ENCODE data around the gene DERA. TPM values are rescaled to one million over a fixed set of nuclear protein-coding genes. Genes with fewer than 3 reads are reported as not detected.
"Not testable (repeated sequence)": the region's sequence is repeated elsewhere in the genome, so short reads cannot be mapped to it uniquely, and the experiment has no call there.

DERA gene
- total RNA-seq, 1 donor from 2014 or later: 76.4 TPM

DNA sequence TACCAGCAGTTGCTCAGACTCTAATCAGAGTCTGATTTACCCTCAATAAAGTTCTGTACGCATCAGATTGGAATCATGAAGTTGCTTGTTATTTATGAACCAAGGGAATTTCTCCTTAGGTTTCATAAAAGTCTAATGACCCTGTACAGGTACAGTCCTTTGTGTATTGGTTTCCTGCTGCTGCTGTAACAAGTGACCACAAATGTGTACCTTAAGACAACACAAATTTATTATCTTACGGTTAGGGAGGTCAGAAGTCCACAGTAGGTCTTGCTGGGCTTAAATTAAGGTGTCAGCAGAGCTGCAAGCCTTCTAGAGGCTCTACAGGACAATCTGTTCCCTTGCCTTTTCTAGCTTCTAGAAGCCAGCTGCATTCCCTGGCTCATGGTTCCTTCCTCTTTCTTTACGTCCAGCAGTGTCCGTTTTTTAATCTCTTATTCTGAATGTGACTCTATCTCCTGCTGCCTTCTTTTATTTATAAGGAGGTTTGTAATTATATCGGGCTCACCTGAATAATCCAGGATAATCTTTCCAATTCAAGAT is 6.7 kb upstream of the DERA start:
- DNase-seq (ENCODE audit: low read depth, low spot score): no peak

GRCh38 chr12:15910468-15910863 is 666 bp upstream of the DERA start:
- DNase-seq (ENCODE audit: low read depth, low spot score): no peak

DNA sequence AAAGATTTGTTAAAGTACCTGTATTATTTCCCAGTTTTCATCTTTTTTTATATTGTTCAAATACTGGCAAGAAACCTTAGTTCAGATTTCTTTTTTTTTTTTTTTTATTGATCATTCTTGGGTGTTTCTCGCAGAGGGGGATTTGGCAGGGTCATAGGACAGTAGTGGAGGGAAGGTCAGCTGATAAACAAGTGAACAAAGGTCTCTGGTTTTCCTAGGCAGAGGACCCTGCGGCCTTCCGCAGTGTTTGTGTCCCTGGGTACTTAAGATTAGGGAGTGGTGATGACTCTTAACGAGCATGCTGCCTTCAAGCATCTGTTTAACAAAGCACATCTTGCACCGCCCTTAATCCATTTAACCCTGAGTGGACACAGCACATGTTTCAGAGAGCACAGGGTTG is 799 bp downstream of the DERA start:
- not testable (repeated sequence) for DNase-seq (ENCODE audit: low read depth, low spot score)

DNA sequence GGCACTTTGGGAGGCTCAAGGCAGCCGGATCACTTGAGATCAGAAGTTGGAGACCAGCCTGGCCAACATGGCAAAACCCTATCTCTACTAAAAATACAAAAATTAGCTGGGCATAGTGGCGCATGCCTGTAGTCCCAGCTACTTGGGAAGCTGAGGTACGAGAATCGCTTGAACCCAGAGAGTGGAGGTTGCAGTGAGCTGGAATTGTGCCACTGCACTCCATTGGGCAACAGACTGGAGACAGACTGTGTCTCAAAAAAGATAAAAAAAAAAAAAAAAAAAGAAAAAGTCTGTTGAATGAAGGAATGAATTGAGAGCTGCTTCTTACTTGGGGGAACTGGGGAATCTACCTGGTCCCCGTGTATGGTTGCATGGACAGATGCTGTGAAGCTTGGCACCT is 3.0 kb downstream of the DERA start:
- DNase-seq (ENCODE audit: low read depth, low spot score): not testable (repeated sequence)

DNA sequence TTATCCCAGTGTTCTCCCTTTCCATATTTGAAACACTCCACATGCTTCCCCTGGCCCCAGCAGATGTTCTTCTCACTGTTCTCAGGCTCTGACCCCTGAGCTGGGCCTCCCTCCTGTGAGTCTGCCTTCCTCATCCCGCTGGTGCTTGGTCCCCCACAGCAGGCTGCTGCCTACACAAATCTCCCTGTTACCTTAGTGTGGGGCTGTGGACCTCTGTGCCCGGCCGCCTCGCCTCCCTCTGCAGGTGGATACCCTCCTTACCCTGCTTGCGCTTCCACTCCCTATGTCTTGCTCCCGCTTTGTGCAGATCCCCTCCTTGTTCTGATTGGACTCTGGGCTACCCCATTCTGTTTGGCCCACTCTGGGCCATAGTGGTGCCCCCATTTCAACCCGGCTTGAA is 6.9 kb downstream of the DERA start:
- no peak for DNase-seq (ENCODE audit: low read depth, low spot score)

DNA sequence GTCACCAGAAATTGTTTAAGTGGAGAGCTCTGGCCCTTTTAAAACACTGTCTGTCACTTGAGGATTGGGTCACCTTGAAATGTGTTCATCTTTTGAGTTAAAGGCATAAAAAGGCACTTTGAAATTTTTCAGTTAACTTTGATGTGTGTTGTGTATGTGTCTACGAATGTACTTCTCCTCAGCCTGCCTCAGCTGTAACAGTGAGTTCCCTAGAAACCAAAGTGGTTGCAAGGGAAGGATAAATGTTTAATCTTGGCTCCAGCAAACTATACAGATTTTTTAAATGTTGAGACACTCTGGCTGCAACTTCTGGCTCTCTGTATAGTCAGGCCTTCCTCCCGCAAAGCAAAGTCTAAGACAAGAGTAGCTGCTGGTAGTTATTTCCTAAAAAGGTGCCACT is 8.3 kb downstream of the DERA start:
- DNase-seq (ENCODE audit: low read depth, low spot score): no peak

DNA sequence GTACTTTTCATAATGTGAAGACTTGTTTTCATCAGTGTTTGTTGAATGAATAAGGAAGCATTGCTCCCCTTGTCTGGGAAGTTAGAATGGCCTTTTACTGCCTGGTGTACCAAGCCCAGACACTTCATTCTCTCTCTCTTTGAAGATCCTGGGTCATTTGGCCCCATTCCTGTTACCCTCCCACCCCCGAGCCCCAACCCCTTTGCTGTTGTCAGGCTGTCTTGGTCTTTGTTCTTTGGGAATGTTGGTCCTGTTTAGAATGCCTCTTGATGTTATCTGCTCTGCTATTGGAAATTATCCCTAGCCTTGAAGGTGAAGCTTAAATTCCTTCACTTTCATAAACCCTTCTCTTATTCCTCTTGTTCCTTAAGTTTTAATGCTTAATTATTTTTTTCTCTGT is 13.8 kb downstream of the DERA start:
- no peak for DNase-seq (ENCODE audit: low read depth, low spot score)

DNA sequence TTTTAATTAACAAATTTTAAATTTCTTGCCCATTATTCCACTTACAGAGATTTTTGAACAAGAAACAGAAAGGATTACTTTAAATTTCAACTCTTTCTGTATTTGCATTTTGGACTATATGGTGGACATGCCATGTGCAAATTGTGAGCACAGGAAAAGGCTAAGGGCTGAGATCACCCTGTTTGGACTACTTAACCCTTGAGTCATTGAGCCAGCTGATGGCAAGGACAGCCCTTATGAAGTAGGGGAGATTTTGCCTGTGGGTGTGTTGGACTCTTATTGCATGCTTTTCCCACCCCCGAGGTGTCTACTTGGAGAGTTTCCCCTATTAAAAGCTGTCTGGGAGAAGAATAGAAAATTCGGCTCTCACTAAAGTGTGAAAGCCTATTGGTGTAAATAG is 17.2 kb downstream of the DERA start:
- DNase-seq (ENCODE audit: low read depth, low spot score): peak; percentile 59

DNA sequence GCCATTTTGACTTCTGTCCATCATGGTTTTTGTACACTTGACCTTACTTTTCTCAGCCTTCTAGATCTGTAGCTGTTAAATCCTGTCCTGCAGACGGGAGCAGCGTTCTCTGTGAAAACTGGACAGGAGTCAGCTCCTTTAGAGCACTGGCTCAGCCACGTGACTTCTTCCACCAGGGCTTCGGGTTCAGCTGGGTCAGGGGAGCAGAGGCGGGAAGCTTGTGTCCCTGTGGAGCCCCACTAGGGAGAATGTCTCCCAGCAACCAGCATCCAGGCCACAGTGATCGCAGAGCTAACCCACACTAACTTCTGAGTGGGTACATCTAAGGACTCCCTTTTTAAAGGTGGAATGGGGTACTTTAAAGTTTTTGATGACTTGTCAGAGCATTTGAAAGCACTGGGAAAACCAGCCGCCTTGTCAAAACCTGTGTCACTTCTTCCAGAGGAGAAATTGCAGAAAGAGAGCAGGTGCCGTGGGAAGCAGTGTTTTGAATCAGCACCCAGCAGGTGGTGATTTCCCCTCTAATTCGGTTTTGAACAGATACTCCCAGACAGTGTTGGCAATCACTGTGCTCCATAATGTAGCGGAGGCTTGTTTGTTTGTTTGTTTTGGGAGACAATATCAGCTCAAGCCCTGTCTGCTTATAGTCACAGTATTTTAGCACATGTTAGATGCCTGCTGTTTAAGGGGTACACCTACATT is 17.9 kb downstream of the DERA start:
- DNase-seq (ENCODE audit: low read depth, low spot score): no peak

- DNase-seq (ENCODE audit: low read depth, low spot score): no peak
These were observed 20.5 kb downstream of the DERA start for GRCh38 chr12:15931590-15932053.

- no peak for DNase-seq (ENCODE audit: low read depth, low spot score)
These were observed 21.2 kb downstream of the DERA start for GRCh38 chr12:15932327-15932726.

DNA sequence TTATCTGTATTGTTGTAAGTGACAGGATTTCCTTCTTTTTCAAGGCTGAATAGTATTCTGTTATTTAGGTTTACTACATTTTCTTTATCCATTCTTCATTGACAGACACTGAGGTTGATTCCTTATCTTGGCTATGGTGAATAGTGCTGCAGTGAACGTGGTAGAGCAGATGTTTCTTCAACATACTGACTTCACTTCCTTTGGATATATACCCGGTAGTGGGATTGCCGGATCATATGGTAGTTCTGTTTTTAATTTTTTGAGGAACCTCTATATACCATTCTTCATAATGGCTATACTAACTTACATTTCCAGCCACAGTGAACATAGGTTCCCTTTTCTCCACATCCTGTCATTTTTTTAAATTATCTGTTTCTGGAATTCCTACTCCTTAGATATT is 21.8 kb downstream of the DERA start:
- no peak for DNase-seq (ENCODE audit: low read depth, low spot score)

- no peak for DNase-seq (ENCODE audit: low read depth, low spot score)
These were observed 22.6 kb downstream of the DERA start for GRCh38 chr12:15933751-15934150.

DNA sequence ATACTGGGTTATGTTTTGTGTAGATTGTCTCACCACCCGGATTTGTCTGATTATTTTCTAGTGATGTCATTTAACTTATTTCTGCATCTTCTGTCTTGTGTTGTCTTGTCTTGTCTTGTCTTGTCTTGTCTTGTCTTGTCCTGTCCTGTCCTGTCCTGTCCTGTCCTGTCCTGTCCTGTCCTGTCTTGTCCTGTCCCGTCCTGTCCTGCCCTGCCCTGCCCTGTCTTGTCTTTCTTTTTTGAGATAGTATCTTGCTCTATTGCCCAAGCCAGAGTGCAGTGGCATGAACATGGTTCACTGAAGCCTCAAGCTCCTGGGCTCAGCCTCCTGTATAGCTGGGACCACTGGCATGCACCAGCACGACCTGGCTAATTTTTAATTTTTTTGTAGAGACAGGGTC is 25.6 kb downstream of the DERA start:
- no peak for DNase-seq (ENCODE audit: low read depth, low spot score)

- no peak for DNase-seq (ENCODE audit: low read depth, low spot score)
These were observed 26.8 kb downstream of the DERA start for GRCh38 chr12:15937902-15938301.

- no peak for DNase-seq (ENCODE audit: low read depth, low spot score)
These were observed 28.0 kb downstream of the DERA start for GRCh38 chr12:15939111-15939510.

GRCh38 chr12:15942475-15942874 is 31.3 kb downstream of the DERA start:
- no peak for DNase-seq (ENCODE audit: low read depth, low spot score)

GRCh38 chr12:15943519-15943918 is 32.4 kb downstream of the DERA start:
- not testable (repeated sequence) for DNase-seq (ENCODE audit: low read depth, low spot score)

DNA sequence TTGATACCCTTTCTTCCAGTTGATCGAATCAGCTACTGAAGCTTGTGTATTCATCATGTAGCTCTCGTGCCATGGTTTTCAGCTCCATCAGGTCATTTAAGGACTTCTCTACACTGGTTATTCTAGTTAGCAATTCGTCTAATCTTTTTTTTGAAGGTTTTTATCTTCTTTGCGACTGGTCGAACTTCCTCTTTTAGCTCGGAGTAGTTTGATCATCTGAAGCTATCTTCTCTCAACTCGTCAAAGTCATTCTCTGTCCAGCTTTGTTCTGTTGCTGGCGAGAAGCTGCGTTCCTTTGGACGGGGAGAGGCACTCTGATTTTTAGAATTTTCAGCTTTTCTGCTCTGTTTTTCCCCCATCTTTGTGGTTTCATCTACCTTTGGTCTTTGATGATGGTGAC is 37.3 kb downstream of the DERA start:
- DNase-seq (ENCODE audit: low read depth, low spot score): not testable (repeated sequence)

GRCh38 chr12:15955281-15955680 is 44.1 kb downstream of the DERA start:
- no peak for DNase-seq (ENCODE audit: low read depth, low spot score)

DNA sequence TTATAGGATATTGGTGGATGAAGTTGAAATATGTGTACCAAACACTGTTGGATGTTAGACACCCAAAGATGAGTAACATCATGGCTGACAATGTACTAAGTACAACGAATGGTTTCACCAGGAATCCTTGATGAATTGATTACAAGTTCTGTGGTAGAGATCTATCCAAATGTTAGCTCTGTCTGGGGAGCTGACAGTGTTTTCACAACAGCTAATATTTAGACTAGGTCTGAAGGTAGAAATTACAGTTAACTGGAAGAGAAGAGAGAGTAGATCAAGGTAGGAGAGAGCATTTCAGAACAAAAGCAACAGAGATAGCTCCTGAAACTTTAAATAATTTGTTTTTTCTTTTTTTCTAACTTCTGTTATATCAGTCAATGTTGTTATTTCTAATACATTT is 44.9 kb downstream of the DERA start:
- DNase-seq (ENCODE audit: low read depth, low spot score): no peak

- no peak for DNase-seq (ENCODE audit: low read depth, low spot score)
These were observed 45.5 kb downstream of the DERA start for GRCh38 chr12:15956413-15957185.

- no peak for DNase-seq (ENCODE audit: low read depth, low spot score)
These were observed 51.6 kb downstream of the DERA start for GRCh38 chr12:15962760-15963159.
